Dendritic cell treated with granulocyte-macrophage colony-stimulating factor and Interleukin-4, amounts not matched to agents 40 ng/mL and 50 ng/mL, for 4 days (primary cell): ENCODE data around the gene NDUFAB1.

Experiments
- H3K27ac Mint-ChIP-seq: one replicate; pipeline ENCODE4 v1.8.0; 2022; ENCODE audit warnings: mild to moderate bottlenecking, mixed read lengths
- H3K27me3 Mint-ChIP-seq: one replicate; pipeline ENCODE4 v1.8.0; 2022; ENCODE audit warnings: mild to moderate bottlenecking, mixed read lengths
- H3K36me3 Mint-ChIP-seq: one replicate; pipeline ENCODE4 v1.8.0; 2022; ENCODE audit warnings: low read depth, mixed read lengths
- H3K4me1 Mint-ChIP-seq: one replicate; pipeline ENCODE4 v1.8.0; 2022; ENCODE audit warnings: low read depth, mixed read lengths
- H3K4me3 Mint-ChIP-seq: one replicate; pipeline ENCODE4 v1.8.0; 2022; ENCODE audit warnings: mild to moderate bottlenecking, moderate library complexity, mixed read lengths
- H3K9me3 Mint-ChIP-seq: one replicate; pipeline ENCODE4 v1.8.0; 2022; ENCODE audit warnings: mixed read lengths
- intact Hi-C: fragments of 100-400 bp; cut with micrococcal nuclease; formaldehyde crosslinking; loops from one replicate; pipeline ENCODE4 v1.15.0; 2022

The NDUFAB1 gene

GRCh38 chr16:23577493-23577892 lies 18.6 kb downstream of the NDUFAB1 start:
- no peak overlapping the region for H3K27ac Mint-ChIP-seq
- H3K27me3 Mint-ChIP-seq: no peaks in the 10 kb centered on the region
- H3K9me3 Mint-ChIP-seq: no peaks in the 10 kb centered on the region
- H3K4me1 Mint-ChIP-seq: peaks cover 12% of the 10 kb centered on the region
- H3K4me3 Mint-ChIP-seq: no peak overlapping the region
- peaks cover 83% of the 10 kb centered on the region for H3K36me3 Mint-ChIP-seq
- intact Hi-C loops: no loop called here

DNA sequence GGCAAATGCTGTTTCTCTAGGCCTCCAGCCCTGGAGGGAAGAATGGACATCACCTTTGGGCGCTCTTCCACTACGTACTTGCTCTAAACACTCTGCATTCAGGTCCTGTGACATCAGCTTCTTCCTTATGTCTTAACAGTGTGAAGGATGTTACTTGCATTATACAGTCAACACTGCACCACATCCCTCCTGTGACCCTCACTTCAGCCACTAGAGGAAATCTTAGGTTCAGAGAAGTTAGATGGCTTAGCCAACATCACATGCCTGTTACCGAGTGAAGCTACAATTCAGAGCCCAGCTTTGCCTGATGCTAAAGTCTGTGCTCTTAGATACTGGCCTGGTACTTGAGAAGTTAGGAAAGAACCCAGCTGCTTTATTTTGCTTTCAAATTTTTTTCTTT lies 20.3 kb downstream of the NDUFAB1 start:
- no peaks in the 10 kb centered on the region for H3K27me3 Mint-ChIP-seq
- no peaks in the 10 kb centered on the region for H3K9me3 Mint-ChIP-seq
- peaks cover 27% of the 10 kb centered on the region for H3K4me1 Mint-ChIP-seq
- no peak overlapping the region for H3K4me3 Mint-ChIP-seq
- no peak overlapping the region for H3K27ac Mint-ChIP-seq
- intact Hi-C loops: no loop called here
- peaks cover 78% of the 10 kb centered on the region for H3K36me3 Mint-ChIP-seq

DNA sequence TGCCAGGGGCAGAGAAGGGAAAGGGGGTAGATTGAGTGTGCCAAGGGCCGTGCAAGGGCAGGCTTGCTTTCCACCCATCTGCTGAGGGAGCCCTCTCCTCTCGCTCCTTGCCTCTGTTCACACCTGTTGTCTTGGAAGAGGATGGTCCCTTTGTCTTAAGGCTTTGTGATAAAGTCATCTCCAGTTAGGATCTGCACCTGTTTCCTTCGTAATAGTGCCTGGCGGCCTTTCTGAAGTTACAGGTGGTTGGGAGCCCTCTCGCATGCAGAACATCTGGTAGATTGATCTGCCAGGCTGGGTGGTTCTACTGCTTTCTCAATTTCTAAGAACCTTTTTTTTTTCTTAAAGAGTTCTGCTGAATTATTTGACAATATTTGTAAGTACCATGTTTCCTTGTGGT lies 22.3 kb downstream of the NDUFAB1 start:
- Mint-ChIP-seq H3K36me3 (peaks cover 76% of the 10 kb centered on the region), H3K27me3 (no peaks in the 10 kb centered on the region), H3K9me3 (no peaks in the 10 kb centered on the region), H3K4me3 (no peak overlapping the region), H3K27ac (no peak overlapping the region), H3K4me1 (peaks cover 44% of the 10 kb centered on the region)
- intact Hi-C loops: no loop called here

DNA sequence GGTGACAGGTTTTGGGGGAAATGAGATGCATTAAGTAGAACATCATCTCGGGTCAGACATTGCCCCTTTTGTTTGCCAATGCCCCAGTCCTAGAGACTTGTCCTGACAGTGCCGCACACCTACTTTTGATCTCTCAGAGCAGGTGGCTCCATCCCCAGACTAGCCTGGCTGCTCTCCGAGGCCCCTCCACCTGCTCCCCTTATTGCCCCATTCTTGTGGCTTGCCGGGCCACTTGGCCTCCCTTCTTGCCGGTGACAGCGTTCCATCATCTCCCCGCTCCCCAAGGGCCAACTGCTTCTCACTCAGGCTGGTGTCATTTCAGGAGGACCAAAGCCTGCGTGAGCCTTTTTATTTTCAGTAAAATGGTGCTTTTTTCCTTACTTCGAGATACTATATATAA lies 23.7 kb downstream of the NDUFAB1 start:
- intact Hi-C loops: no loop called here
- H3K36me3 Mint-ChIP-seq: peaks cover 88% of the 10 kb centered on the region
- no peak overlapping the region for H3K4me3 Mint-ChIP-seq
- no peak overlapping the region for H3K27ac Mint-ChIP-seq
- H3K27me3 Mint-ChIP-seq: no peaks in the 10 kb centered on the region
- H3K9me3 Mint-ChIP-seq: no peaks in the 10 kb centered on the region
- H3K4me1 Mint-ChIP-seq: peaks cover 38% of the 10 kb centered on the region

GRCh38 chr16:23571895-23572294 lies 24.2 kb downstream of the NDUFAB1 start:
- Mint-ChIP-seq H3K4me1 (peaks cover 38% of the 10 kb centered on the region), H3K4me3 (no peak overlapping the region), H3K27me3 (no peaks in the 10 kb centered on the region), H3K36me3 (peaks cover 88% of the 10 kb centered on the region), H3K9me3 (no peaks in the 10 kb centered on the region), H3K27ac (no peak overlapping the region)
- intact Hi-C loops: no loop called here

DNA sequence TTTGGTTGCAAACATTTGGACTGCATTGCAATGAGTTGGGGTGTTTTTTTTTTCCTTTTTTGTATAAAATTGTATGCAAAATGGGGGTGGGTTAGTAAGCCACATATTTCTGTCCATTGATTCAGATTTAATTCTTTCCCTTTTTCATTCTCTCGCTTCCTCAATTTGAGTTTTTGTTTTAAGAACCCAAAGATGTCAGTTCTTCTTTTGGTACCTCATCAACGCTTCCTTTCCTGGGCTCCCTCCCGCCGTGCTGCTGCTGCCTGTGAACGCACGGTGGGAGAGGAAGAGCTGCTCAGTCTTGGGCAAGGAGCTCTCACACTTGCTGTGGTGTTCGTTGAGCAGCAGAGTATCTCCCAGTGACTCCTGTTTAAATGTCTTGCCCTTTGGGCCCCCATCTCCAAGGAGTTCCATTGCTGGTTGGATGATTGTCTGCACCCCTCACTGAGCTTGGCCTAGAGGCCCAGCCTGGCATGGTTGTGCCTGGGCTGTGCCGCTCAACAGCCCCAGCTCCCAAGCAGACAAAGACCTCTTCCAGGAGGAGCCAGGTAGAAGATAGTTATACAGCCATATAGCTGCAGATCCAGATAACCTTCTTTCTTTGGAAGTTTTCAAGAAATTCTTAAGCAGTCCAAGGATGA lies 25.0 kb downstream of the NDUFAB1 start:
- Mint-ChIP-seq H3K27ac (peak overlapping the region; percentile 56), H3K9me3 (no peaks in the 10 kb centered on the region), H3K27me3 (no peaks in the 10 kb centered on the region), H3K4me3 (no peak overlapping the region), H3K36me3 (peaks cover 90% of the 10 kb centered on the region), H3K4me1 (peaks cover 38% of the 10 kb centered on the region)
- intact Hi-C loops: no loop called here

GRCh38 chr16:23567602-23568001 lies 28.5 kb downstream of the NDUFAB1 start:
- intact Hi-C loops: no loop called here
- H3K4me1 Mint-ChIP-seq: peaks cover 38% of the 10 kb centered on the region
- no peak overlapping the region for H3K27ac Mint-ChIP-seq
- H3K9me3 Mint-ChIP-seq: no peaks in the 10 kb centered on the region
- no peak overlapping the region for H3K4me3 Mint-ChIP-seq
- peaks cover 90% of the 10 kb centered on the region for H3K36me3 Mint-ChIP-seq
- H3K27me3 Mint-ChIP-seq: no peaks in the 10 kb centered on the region

DNA sequence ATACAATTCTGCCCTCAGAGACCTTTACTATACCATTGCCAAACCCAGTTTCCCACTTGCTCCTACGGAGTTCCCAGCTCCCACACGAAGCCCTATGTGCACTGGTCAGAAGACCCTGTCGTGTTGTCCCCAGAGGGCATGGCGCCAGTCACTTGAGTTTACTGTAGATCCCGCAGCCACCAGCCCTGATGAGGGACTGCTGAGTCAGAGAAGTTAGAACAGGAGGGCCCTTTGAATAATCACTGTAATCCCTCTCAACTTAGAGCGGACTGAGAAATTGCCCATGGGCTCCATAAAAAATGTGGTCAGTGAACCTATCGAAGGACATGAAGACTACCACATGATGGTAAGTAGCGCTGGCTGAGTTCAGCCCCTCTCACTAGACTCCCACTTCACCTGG lies 29.4 kb downstream of the NDUFAB1 start:
- intact Hi-C loops: no loop called here
- no peaks in the 10 kb centered on the region for H3K9me3 Mint-ChIP-seq
- H3K36me3 Mint-ChIP-seq: peaks cover 90% of the 10 kb centered on the region
- peaks cover 32% of the 10 kb centered on the region for H3K4me1 Mint-ChIP-seq
- no peak overlapping the region for H3K27ac Mint-ChIP-seq
- no peaks in the 10 kb centered on the region for H3K27me3 Mint-ChIP-seq
- no peak overlapping the region for H3K4me3 Mint-ChIP-seq

- no peak overlapping the region for H3K27ac Mint-ChIP-seq
- H3K36me3 Mint-ChIP-seq: peaks cover 93% of the 10 kb centered on the region
- H3K4me3 Mint-ChIP-seq: no peak overlapping the region
- intact Hi-C loops: no loop called here
- H3K4me1 Mint-ChIP-seq: peaks cover 18% of the 10 kb centered on the region
- H3K9me3 Mint-ChIP-seq: no peaks in the 10 kb centered on the region
- H3K27me3 Mint-ChIP-seq: no peaks in the 10 kb centered on the region
These were observed 31.3 kb downstream of the NDUFAB1 start for GRCh38 chr16:23564575-23565363.

GRCh38 chr16:23563186-23563585 lies 32.9 kb downstream of the NDUFAB1 start:
- H3K36me3 Mint-ChIP-seq: peaks cover 86% of the 10 kb centered on the region
- no peak overlapping the region for H3K27ac Mint-ChIP-seq
- peaks cover 21% of the 10 kb centered on the region for H3K4me1 Mint-ChIP-seq
- intact Hi-C loops: no loop called here
- H3K9me3 Mint-ChIP-seq: no peaks in the 10 kb centered on the region
- H3K27me3 Mint-ChIP-seq: no peaks in the 10 kb centered on the region
- H3K4me3 Mint-ChIP-seq: no peak overlapping the region

DNA sequence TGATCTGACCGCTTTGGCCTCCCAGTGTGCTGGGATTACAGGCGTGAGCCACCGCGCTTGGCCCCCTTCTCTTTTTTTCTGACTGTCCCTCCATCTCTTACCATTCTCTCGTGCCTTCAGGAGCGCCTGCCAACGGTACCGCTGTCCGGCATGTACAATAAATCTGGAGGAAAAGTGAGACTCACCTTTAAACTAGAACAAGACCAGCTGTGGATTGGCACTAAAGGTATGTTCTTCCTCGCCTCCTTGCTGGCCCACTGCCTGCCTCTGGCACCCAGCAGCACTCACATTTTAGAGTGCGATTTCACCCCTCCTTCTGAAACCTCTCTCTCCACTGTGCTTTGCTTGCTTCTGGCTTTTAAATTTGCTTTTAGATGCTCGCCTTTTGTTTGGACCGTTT lies 33.6 kb downstream of the NDUFAB1 start:
- no peak overlapping the region for H3K27ac Mint-ChIP-seq

DNA sequence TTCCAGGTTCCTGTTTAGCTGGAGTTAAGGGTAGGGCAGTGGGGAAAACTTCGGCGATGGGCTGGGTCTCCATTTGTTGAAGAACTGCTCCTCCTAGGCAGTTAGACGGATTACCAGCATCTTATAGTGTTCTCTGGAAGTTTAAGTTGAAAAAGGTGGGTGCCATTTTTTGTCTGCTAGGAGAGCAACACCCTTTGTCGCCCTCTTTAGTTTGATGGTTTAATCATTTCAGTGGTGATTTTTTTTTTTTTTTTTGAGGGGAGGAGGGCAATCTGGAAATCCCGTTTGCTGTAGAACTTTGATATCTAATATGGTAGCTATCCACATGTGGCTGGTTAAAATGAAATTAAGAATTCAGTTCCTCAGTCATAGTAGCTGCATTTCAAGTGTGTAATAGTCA lies 34.5 kb downstream of the NDUFAB1 start:
- Mint-ChIP-seq H3K4me1 (peaks cover 27% of the 10 kb centered on the region), H3K27ac (no peak overlapping the region), H3K9me3 (no peaks in the 10 kb centered on the region), H3K4me3 (no peak overlapping the region), H3K27me3 (no peaks in the 10 kb centered on the region), H3K36me3 (peaks cover 77% of the 10 kb centered on the region)
- intact Hi-C loops: no loop called here

More for the DNA sequence above, 33.6 kb downstream of the NDUFAB1 start:
- H3K4me1 Mint-ChIP-seq: peaks cover 21% of the 10 kb centered on the region
- H3K27me3 Mint-ChIP-seq: no peaks in the 10 kb centered on the region
- H3K4me3 Mint-ChIP-seq: no peak overlapping the region
- intact Hi-C loops: no loop called here
- peaks cover 79% of the 10 kb centered on the region for H3K36me3 Mint-ChIP-seq
- no peaks in the 10 kb centered on the region for H3K9me3 Mint-ChIP-seq

DNA sequence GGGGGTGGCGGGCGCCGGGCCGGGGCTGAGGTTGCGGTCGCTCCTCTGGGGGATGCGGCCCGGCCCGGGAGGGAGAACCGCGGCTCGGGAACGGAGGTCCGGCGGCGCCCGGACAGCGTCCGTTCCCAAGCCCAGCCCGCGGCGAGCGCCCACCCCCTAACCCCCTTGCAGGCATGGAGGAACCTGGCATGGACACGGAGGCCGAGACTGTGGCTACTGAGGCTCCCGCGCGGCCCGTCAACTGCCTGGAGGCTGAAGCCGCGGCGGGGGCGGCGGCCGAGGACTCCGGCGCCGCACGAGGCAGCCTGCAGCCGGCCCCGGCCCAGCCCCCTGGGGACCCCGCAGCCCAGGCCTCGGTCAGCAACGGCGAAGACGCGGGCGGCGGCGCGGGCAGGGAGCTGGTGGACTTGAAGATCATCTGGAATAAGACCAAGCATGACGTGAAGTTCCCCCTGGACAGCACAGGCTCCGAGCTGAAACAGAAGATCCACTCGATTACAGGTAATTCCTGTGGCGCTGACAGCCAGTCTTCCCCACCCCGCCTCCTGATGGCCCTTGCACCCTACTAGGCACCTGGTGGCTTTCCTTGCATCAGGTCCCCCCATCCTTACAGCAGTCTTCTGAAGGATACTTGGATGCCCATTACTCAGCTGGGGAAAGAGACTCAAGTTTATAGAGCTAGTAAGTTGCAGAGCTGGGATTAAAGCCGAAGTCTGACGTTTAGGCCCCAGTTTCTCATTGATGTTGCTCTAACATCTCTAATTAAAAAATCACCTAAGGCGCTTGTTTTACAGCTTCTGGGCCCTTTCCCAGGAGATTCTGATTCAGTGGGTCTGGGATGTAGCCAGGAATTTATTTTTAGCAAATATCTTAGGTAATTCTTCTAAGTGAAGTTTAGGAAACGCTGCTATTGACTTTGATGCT lies 38.1 kb downstream of the NDUFAB1 start:
- intact Hi-C loops: loop anchor here (1.0 to 10.0 kb wide), 5 partner anchors 36 to 103 kb away; partner anchors contain the start of genes COG7, DCTN5, NDUFAB1 and PALB2

More for the DNA sequence above, 38.1 kb downstream of the NDUFAB1 start:
- no peaks in the 10 kb centered on the region for H3K27me3 Mint-ChIP-seq
- peak overlapping the region; percentile 92 for H3K4me3 Mint-ChIP-seq
- H3K27ac Mint-ChIP-seq: peak overlapping the region; percentile 95
- H3K36me3 Mint-ChIP-seq: peaks cover 49% of the 10 kb centered on the region
- H3K9me3 Mint-ChIP-seq: no peaks in the 10 kb centered on the region
- H3K4me1 Mint-ChIP-seq: peaks cover 33% of the 10 kb centered on the region
